ENCODE measurements around the gene PRKG2.

PRKG2 gene

DNA sequence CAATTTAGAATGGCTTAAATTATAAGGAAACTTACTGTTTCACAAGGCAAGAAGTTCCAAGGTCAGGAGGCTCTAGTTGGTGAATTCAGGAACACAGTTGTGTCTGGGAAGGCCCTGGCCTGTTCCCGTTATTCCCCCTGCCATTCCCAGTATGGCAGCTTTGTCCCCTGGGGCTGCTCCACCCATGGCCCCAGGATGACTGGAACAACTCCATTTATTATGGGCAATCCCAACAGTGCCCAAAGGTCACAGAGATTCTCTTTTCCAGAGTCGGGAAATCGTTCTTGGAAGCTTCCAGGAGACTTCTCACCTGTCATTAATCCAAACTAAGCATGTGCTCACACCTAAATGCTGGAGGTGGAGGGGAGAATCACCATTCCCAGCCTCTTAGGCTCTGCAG lies 2.8 kb upstream of the PRKG2 start:
- in situ Hi-C loops (cut with HindIII; ENCODE audit: low sequenced_read_pairs) = no loop called here

DNA sequence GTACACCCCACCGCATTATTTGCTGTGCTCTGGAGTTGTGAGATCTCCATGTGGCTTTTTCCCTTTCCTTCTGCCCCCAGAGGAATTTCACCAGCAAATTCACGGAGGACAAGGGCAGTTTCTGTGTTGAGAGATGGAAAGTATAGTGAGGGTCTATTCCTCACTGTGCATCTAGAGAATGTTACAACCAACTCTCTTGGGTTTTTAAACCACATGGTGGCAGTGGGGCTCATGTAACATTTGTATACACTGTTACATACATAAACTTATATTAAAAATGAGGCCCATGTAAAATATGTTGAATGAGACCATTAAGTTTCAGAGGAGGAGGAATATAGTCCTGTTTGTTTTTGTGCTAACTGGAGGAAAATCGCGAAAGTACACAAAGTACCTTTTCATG lies 909 bp upstream of the PRKG2 start:
- in situ Hi-C loops (cut with HindIII; ENCODE audit: low sequenced_read_pairs) = no loop called here

DNA sequence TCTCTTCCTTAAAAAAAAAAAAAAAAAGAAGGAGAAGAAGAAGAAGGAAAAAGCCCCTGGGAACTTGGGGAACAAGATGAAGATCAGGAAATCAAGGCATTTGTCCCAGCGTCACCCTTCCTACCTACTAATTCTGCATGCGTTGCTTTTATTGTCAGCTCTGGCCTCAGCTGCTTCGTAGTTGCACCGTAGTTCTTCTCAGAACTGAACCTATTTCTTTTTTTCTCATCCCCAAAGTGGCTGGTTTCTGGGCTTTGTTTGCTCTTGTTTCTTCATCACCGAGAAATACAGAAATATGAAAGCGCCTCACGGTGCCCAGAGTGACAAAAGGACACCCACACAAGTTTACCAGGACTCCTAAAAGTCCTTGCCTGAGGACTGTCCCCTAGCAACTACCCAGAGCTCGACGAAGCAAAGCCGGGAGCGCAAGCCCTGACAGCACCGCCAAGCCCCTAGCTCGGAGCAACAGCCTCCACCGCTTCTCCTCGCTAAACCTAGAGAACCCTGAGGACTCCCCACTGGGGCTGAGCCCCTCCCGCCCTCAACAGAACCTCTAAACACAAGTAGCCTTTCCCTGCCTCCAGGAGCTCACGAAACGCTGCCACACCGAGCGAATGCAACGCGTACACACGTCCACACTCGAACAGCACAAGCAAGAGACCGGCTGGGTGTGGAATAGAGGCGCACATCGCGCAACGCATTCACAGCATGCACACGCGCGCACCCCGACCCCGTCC lies 710 bp downstream of the PRKG2 start:
- in situ Hi-C loops (cut with HindIII; ENCODE audit: low sequenced_read_pairs) = no loop called here

DNA sequence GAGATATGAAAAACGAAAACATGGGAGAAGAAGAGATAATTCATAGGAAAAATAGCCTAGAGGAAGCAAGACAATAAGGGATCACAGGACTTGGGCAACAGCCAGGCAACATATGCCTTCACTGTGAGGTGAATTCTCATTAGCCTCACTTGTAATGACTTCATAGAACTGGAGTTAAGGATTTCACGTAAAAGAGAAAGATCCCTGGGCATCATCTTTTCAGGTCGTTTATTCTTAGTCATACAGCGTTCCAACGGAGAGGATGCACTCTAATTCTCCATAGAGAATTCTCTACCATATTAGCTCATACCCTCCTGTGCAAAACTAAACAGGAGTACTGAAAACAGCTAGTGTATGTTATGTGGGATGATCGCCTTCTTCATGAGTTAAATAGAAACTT lies 1.4 kb downstream of the PRKG2 start:
- in situ Hi-C loops (cut with HindIII; ENCODE audit: low sequenced_read_pairs) = no loop called here

DNA sequence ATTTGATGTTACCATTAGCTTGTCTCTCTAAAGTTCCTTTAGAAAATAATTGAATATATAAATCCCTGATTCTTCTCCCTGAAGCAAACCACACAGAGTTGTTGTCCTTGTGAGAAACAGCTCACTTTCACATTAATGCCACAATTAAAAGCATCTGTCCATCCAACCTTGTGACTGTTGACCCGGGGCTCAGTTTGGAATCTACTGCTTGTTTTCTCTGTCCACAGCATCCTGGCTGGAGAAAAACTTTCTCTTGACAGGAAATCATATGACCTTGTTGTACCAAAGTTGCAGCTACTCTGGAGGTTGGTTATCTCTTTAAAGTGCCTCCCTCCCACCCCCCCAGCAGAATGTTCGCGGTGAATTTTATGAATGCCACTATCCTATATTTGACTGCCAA lies 3.1 kb downstream of the PRKG2 start:
- in situ Hi-C loops (cut with HindIII; ENCODE audit: low sequenced_read_pairs) = no loop called here

DNA sequence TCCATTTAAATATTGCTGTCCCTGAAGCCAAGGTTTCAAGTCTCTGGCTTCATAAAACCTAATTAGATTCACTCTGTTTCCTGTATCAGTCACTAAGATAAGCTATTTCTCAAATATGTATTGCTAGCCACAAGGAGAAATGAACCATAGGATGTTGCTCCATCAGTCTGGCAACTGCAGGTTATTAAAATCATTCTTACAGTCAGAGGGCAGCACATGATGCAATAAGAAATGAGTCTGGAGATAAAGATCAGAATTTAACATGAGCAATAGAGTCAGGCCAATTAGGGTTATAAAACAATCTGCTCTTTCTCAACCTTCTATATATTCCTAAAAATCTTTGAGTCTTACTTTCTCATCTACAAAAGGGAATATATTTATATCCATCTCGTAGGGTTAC lies 7.2 kb downstream of the PRKG2 start:
- in situ Hi-C loops (cut with HindIII; ENCODE audit: low sequenced_read_pairs) = no loop called here

DNA sequence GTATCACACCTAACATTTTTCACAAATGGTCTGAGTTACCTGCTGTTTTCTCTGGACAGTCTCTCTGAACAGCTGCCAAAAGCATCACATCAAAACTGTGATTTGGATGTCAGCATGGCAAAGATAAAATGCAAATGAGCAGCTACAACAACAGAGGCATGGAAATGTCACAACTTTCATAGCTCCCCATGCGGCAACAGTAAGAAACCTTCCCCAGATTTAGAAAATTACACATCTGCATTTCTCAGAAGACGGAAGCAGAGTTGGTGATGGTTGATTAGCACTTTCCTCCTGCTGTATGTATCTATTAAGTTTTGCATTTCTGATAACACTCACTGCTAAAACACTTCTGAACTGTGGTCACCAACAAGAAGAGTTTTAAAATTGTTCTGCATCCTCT lies 9.7 kb downstream of the PRKG2 start:
- in situ Hi-C loops (cut with HindIII; ENCODE audit: low sequenced_read_pairs) = no loop called here

DNA sequence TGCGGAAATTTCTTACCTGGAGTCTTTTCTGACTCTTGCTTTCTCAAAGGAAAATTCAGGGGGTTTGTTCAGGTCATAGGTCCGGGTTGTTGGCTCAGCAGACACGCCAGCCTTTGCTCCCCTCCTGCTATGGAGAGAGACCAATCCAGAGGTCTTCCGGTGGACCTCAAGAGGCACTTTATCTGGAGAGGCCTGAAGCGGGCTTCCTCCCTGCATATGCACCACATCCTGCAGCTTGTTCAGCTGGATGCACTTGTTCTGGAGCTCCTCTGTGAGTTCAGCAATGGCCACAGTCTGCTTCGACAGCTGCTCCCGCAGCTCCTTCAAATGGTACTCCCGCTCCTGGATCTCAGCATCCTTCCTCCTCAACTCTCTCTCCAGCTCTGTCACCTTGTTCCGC lies 10.5 kb downstream of the PRKG2 start:
- in situ Hi-C loops (cut with HindIII; ENCODE audit: low sequenced_read_pairs) = no loop called here

DNA sequence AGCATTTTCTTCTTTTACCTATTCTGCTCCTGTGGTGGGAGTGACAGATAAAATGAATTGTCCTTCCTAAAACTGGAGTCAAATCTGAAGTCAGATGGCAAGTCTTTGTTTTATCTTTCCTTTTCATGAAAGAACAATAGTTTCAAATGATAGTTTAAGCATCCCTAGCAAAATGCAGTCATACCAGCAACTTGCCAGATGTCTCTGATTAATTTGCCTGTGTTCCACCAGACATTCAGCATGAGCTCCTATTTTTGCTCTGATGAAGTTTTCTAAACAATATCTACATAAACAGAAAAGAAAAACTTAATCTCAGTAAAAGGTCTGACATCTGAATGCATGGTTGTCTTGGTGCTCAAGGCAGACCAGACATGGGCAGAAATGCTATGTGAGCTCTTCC lies 15.2 kb downstream of the PRKG2 start:
- in situ Hi-C loops (cut with HindIII; ENCODE audit: low sequenced_read_pairs) = no loop called here

DNA sequence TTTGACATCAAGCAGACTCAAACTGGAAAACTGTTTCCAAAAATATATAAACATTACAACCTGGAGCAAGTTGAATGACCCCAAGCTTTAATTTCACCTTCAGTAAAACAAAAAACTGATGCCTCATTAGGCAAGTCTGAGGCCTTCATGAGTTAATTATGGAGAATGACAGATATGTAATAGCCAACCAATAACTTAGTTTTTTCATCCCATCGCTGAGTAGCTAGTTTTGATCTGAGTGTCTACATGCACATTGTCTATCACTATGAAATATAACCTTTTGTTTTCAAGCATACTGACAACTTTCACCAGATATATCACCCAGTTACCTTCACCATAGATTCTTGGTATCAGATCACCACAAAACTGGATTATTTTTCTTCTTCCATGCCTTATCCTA lies 16.4 kb downstream of the PRKG2 start:
- in situ Hi-C loops (cut with HindIII; ENCODE audit: low sequenced_read_pairs) = no loop called here

DNA sequence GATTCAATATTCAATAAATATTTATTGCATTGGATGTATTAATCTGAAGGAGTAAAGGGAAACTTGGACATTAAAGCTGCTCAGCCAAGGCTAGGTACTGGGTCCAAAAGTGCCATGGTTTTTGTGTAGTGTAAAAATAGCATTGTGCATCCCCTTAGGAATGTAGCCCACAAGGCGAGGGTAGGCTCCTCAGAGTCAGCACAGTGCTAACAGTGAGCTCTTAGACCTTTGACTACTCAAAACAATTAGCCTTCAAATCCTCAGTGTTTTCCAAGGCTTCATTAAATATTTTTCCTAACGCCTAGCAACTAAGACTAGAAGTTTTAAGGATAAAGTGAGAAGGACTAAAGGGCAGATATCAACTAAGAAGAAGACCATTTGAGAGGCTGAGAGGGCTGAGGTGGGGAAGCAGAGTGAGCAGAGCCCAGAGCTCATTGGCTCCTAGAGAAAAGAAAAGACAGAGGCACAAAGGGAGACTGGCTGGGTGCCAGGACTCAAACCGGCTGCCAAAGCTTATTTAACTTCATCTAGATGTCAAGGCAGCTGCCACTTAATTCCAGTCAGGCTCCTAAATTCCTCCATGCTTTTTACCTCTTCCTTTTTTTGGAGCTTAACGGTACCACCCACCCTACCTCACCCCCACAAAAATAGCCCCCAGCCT lies 17.0 kb downstream of the PRKG2 start:
- in situ Hi-C loops (cut with HindIII; ENCODE audit: low sequenced_read_pairs) = no loop called here

DNA sequence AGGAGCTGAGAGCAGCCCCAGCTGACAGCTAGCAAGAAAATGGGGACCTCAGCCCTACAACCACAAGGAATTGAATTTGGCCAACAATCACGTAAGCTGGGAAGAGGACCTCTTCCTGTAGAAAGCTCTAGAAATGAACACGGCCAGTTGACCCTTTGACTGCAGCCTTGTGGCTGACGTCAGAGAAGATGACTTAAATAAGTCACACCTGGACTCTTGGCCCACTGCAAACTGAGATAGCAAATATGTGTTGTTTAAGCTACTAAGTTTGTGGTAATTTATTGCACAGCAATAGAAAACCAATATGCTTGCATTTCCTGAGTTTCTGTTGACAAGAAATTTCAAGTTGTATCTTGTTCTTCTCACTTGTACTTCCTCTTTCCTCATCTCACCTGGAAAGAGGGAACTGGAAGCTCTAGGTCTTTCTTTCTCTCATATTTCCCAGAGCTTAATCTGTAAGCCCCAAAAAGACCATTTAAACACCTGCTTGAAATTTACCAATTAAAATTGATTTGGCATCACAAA lies 18.8 kb downstream of the PRKG2 start:
- in situ Hi-C loops (cut with HindIII; ENCODE audit: low sequenced_read_pairs) = no loop called here

DNA sequence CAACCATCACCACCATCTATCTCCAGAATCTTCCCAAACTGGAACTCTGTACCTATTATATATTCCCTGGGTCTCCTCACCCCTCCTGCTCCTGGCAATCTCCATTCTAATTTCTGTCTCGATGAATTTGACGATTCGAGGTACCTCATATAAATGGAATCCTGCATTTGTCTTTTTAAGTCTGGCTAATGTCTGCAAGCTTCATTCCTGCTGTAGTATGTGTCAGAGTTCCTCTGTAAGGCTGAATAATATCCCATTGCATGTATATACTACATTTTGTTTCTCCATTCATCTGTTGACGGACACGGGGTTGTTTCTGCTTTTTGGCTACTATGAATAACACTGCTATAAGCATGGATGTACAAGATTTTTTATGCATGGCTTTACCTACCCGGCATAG lies 19.5 kb downstream of the PRKG2 start:
- in situ Hi-C loops (cut with HindIII; ENCODE audit: low sequenced_read_pairs) = no loop called here

DNA sequence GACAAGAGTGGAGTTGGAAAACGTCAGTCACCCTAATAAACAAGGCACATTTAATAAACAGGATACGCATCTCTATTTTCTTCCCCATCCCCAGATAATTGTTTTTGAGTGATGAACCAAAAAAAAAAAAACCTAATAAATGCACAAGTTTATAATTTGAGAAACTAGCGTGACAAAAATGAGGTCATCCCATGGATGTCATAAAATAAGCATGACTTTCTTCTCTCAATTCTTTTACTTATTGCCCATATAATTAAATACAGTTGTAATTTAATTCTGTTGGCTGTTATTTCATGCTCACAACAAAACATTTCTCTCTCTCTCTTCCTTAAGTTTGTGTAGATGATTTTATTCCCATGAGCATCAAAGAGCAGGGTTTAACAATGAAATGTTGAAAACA lies 20.7 kb downstream of the PRKG2 start:
- in situ Hi-C loops (cut with HindIII; ENCODE audit: low sequenced_read_pairs) = no loop called here

DNA sequence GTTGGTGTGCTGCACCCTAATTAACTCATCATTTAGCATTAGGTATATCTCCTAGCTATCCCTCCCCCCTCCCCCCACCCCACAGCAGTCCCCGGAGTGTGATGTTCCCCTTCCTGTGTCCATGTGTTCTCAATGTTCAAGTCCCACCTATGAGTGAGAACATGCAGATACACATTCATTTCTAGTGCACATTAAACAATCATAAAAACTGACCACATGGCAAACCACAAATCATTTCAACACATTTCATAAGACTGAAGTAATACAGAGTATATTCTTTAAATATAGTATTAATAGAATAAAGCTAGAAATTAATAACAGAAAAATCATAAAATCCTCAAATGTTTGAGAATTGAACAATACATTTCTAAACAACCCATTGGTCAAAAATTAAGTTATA lies 34.1 kb downstream of the PRKG2 start:
- in situ Hi-C loops (cut with HindIII; ENCODE audit: low sequenced_read_pairs) = no loop called here

DNA sequence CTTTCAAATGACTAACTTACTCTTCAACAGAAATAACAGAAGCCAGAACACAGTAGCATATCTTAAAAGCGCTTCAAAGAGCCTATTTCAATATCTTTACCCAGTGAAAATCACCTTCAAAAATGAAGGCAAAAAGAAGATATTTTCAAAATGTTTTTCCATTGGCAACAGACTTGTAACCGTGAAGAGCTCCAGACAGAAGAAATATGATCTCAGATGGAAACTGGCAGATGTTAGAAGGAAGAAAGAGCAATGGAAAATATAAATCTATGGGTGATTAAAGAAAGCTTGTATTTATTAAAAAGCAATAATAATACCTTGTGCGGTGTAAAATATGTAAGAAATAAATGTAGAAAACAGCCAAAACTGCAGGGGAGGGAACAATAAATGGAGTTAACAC lies 35.7 kb downstream of the PRKG2 start:
- in situ Hi-C loops (cut with HindIII; ENCODE audit: low sequenced_read_pairs) = no loop called here

DNA sequence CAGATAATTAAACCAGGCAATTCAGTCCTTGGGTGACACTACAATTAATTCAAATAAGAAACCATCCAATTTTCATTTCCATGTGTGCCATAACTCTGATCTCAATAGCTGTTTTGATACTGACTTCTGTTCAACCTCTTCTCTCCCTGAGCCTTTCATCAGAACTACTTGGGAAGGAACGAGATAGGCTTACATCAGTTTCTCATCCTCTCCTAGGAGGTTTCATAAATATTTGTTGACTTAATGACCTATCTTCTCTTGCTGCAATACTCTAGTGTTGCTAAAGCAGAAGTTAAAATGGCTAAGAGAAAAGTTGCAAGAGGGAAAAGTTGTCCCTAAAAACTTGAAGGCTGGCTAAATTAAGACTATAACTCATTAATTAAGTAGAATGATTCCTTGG lies 41.8 kb downstream of the PRKG2 start:
- in situ Hi-C loops (cut with HindIII; ENCODE audit: low sequenced_read_pairs) = no loop called here

DNA sequence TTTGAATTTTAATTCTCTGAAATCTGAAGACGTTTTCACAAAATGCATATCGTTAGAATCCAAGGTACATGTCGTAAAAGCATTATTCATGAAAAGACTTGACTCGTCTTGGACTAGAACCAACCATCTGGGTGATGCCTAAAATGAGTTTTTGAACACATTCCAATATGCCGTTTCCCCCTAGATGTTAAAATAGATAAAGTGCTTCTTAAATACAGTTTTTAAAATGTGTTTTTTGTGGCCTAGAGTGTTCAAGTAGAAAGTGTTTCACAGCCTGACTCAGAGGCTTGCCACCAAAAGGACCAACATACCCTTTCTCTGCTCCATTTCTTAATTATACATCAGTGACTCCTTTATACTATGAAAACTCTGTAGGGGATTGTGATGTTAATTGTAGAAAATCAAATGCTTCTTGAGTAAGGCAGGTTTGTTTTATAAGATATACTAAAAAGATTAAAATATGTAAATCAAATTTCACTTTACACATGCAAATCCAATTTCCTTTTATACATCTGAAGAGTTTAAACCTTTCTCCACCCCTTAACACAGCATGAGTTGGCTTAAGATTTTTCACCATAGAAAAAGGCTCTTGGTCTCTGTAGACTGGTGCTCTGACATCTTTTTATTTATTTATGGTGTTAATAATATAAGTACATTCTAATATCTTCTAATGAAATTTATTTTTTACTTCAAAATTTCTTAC lies 48.4 kb downstream of the PRKG2 start:
- in situ Hi-C loops (cut with HindIII; ENCODE audit: low sequenced_read_pairs) = no loop called here

DNA sequence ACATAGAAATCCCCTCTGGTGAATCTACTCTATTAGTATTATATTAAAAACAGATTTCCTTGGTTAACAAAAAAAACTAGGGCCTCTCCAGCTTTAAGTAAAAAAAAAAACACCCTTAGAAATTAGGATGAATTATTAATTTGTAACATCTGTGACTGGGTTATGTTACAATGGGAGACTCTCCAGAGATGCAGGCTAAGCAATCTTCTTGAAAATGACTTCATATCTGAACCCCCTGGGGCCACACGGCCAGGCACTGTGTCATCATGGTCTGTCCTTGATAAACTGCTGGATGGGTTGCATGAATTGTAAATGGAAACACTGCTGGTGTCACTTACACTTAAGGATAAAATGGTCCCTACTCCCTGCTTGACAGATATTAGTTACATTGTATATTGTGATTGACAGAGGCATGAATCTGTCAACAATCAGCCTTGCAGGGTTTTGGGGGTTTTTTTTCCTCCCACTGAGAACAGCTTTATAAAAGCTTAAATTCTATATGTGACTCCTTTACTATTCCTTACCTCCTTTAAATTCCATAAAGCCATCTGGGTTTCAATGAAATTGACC lies 49.1 kb downstream of the PRKG2 start:
- in situ Hi-C loops (cut with HindIII; ENCODE audit: low sequenced_read_pairs) = no loop called here

DNA sequence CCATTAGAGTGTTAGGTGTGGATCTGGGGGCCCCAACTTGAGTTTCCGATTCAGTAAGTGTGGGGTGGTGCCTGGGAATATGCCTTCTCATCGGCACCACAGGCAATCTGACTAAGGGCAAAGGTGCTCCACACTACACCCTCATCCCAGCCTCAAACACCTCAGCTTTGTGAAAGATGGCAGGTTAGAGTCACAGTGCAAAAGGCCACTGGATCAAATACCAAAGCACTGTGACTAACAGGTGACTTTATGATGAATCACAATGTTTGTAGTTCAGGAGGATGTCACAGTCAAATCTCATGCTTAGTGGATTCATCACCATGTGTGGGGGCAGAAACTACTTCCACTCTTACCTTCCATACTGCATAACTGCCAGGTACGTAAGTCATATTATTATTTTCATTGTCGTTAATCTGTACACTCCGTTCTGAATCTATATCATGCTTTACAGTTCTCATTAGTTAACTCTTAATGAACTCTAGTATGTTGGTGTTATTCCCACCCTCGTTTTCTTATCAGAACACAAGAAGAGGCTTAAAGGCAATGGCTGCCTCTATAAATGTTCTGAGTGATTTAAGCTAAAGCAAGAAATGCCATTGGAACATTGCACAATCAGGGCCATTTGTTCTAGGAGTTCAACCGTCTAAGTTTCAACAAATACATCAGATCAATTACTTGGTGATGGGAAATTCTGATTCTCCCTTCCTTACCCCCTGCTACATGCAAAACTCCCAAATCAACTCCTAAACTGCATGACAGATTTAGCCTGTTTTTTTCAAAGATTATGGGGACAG lies 50.2 kb downstream of the PRKG2 start:
- in situ Hi-C loops (cut with HindIII; ENCODE audit: low sequenced_read_pairs) = no loop called here

DNA sequence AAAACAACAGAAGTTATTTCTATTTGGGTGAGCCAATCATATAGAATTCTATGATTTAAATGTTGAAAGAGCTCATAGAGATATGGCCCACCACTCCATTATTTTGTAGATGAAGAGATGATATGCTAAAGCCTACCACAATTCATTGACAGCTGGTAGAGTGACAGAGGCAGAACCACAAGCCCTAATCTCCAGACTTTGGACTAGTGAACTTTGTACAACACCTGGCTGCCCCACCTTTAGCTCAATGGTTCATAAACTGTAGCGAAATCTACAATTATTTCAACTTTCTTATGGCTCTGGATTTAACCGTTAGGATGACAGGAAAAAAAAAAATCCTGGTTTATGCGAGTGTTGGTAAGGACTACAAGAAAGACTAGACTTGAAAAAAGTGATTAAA lies 50.9 kb downstream of the PRKG2 start:
- in situ Hi-C loops (cut with HindIII; ENCODE audit: low sequenced_read_pairs) = no loop called here
